Effector memory CD4-positive, alpha-beta T cell (primary cell): Measurements from ENCODE around the gene ARPP19.
"Not testable (repeated sequence)": the region's sequence is repeated elsewhere in the genome, so short reads cannot be mapped to it uniquely, and the experiment has no call there.

Experiments
- DNase-seq, 3 donors: peaks; one replicate each; pipeline ENCODE4 v3.0.0-alpha.2; 2020
- H3K27ac ChIP-seq: 2 replicates; pipeline ENCODE4 v1.7.0; 2013; ENCODE audit warnings: mild to moderate bottlenecking, low read length, moderate library complexity; ENCODE audit not compliant: insufficient read depth, poor library complexity, severe bottlenecking
- H3K27me3 ChIP-seq: replicated peaks from 2 replicates; pipeline ENCODE4 v1.7.0; 2013; ENCODE audit warnings: mild to moderate bottlenecking, low read length; ENCODE audit not compliant: insufficient read depth, control insufficient read depth, poor library complexity, severe bottlenecking
- H3K36me3 ChIP-seq: 2 replicates; pipeline ENCODE4 v1.7.0; 2013; ENCODE audit warnings: mild to moderate bottlenecking, low read length, moderate library complexity; ENCODE audit not compliant: control insufficient read depth, insufficient read depth
- H3K4me1 ChIP-seq: 2 replicates; pipeline ENCODE4 v1.7.0; 2013; ENCODE audit warnings: low read length, mild to moderate bottlenecking; ENCODE audit not compliant: control insufficient read depth, insufficient read depth, poor library complexity, severe bottlenecking
- H3K4me3 ChIP-seq: 2 replicates; pipeline ENCODE4 v1.7.0; 2013; ENCODE audit warnings: low read length, low read depth, mild to moderate bottlenecking; ENCODE audit not compliant: insufficient read depth, poor library complexity, severe bottlenecking
- H3K9me3 ChIP-seq: 2 replicates; pipeline ENCODE4 v1.7.0; 2013; ENCODE audit warnings: mild to moderate bottlenecking, low read length, moderate library complexity; ENCODE audit not compliant: control insufficient read depth

Gene ARPP19

DNA sequence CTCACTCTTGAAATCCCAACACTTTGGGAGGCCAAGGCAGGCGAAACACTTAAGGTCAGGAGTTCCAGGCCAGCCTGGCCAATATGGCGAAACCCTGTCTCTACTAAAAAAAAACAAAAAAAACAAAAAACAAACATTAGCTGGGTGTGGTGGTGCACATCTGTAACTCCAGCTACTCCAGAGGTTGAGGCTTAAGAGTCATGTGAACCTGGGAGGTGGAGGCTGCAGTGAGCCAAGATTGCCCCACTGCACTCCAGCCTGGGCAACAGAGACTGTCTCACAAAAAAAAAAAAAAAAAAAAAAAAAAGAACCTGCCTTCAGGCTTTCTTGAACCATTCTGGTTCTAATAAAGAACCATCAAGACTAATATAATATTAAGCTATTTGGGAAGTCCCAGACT is 16.5 kb downstream of the ARPP19 start:
- no peak for DNase-seq
- Histone ChIP-seq H3K36me3 (peaks cover 36% of the 10 kb centered on the region), H3K4me1 (no peaks in the 10 kb centered on the region), H3K27me3 (no peaks in the 10 kb centered on the region), H3K9me3 (no peaks in the 10 kb centered on the region), H3K4me3 (no peak overlapping the region), H3K27ac (no peak overlapping the region)

DNA sequence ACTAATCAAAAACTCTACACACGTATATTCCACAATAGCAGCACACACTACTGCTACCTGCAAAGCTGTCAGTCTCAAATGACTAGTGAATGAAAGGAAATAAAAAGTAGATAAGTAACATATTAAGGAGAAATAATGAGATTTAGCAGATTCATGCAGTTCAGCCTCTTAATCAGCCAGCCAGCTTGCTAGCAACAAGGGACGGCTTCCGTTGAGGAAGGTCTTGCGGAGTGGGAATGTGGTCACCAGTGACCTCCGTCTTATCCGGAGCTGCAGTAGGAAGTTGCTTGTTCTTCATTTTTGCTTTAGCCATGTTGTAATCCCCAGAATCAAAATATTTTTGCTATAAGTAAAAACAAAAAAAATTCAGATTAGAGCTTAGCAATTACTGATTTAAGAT is 17.1 kb downstream of the ARPP19 start:
- no peaks in the 10 kb centered on the region for H3K27me3 ChIP-seq
- no peak for DNase-seq
- H3K27ac ChIP-seq, result no peak overlapping the region
- H3K4me3 ChIP-seq, result no peak overlapping the region
- peaks cover 36% of the 10 kb centered on the region for H3K36me3 ChIP-seq
- no peaks in the 10 kb centered on the region for H3K9me3 ChIP-seq
- no peaks in the 10 kb centered on the region for H3K4me1 ChIP-seq

DNA sequence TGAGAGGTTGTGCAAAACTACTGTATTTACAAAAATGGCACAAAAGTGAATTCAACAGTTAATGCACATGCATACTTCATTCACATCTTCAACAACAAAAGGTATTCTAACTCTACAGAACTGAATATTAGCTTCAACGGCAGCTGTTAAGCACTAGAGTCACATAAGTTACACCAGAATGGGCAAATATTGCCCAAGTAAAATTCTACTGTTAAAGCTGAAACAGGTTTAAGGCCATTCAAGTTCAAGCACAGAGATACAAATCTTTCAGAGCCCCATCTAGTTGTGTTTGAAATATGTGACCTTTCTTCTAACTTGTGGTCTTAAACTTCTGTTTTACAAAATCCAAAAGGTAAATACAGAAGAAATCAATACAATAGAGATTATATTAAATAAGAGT is 17.6 kb downstream of the ARPP19 start:
- not testable (repeated sequence) for H3K4me1 ChIP-seq, H3K27ac ChIP-seq, H3K9me3 ChIP-seq, DNase-seq, H3K27me3 ChIP-seq, H3K4me3 ChIP-seq
- H3K36me3 ChIP-seq, result peaks cover 37% of the 10 kb centered on the region

GRCh38 chr15:52546031-52546751 is 22.6 kb downstream of the ARPP19 start:
- peaks cover 21% of the 10 kb centered on the region for H3K36me3 ChIP-seq
- no peak for DNase-seq
- H3K4me1 ChIP-seq, result no peaks in the 10 kb centered on the region
- H3K27me3 ChIP-seq, result no peaks in the 10 kb centered on the region
- no peak overlapping the region for H3K4me3 ChIP-seq
- H3K27ac ChIP-seq, result no peak overlapping the region
- no peaks in the 10 kb centered on the region for H3K9me3 ChIP-seq

DNA sequence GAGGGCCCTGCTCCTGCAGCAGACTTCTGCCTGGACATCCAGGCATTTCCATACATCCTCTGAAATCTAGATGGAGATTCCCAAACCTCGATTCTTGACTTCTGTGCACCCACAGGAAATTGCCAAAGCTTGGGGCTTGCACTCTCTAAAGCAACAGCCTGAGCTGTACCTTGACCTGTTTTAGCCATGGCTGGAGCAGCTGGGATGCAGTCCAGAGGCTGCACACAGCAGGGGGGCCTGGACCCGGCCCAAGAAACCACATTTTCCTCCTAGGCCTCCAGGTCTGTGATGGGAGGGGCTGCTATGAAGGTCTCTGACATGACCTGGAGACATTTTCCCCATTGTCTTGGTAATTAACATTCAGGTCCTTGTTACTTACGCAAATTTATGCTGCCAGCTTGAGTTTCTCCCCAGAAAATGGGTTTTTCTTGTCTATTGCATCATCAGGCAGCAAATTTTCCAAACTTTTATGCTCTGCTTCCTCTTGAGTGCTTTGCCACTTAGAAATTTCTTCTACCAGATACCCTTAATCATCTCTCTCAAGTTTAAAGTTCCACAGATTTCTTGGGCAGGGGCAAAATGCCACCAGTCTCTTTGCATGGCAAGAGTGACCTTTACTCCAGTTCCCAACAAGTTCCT is 28.3 kb downstream of the ARPP19 start:
- Histone ChIP-seq H3K36me3 (no peaks in the 10 kb centered on the region), H3K27ac (no peak overlapping the region), H3K4me3 (no peak overlapping the region), H3K27me3 (no peaks in the 10 kb centered on the region), H3K9me3 (no peaks in the 10 kb centered on the region), H3K4me1 (no peaks in the 10 kb centered on the region)
- DNase-seq, result no peak

DNA sequence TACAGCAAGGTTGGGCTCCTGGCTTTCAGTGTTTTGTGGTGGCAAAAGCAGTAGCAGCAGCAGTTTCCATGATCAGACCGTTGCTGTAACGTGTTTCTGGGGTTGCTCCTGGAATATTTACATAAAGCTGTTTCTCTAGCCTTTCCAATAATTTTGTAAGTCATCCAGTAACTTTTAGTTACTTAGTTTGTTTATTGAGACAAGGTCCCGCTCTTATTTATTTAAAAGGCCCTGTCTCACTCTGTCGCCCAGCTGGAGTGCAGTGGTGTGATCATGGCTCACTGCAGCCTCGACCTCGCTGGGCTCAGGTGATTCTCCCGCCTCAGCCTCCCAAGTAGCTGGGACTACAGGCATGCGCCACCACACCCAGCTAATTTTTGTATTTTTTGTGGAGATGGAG is 31.4 kb downstream of the ARPP19 start:
- H3K9me3 ChIP-seq, result no peaks in the 10 kb centered on the region
- H3K4me1 ChIP-seq, result no peaks in the 10 kb centered on the region
- no peak for DNase-seq
- no peaks in the 10 kb centered on the region for H3K36me3 ChIP-seq
- H3K4me3 ChIP-seq, result no peak overlapping the region
- H3K27me3 ChIP-seq, result no peaks in the 10 kb centered on the region
- no peak overlapping the region for H3K27ac ChIP-seq

DNA sequence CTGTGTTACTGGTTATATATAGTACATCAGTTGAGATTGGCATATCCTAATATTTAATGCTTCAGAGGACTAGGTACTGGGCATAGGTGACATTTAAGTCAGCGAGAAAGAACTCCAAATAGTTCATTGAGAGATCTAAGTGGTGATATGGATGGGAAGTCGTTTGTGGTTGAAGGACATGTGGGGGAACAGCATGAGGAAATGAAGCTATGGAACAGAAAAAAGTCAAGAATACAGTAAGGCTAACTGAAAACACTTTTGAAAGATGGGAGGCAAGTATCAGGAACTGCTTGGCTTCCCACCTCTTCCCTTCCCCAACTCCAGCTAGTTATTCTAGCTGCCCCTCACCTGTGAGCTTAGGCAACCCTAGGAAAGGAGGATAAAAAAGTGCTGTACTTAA is 36.4 kb downstream of the ARPP19 start:
- no peak for DNase-seq
- peaks cover 9% of the 10 kb centered on the region for H3K4me1 ChIP-seq
- no peaks in the 10 kb centered on the region for H3K27me3 ChIP-seq
- no peak overlapping the region for H3K4me3 ChIP-seq
- H3K9me3 ChIP-seq, result no peaks in the 10 kb centered on the region
- H3K36me3 ChIP-seq, result no peaks in the 10 kb centered on the region
- H3K27ac ChIP-seq, result no peak overlapping the region

DNA sequence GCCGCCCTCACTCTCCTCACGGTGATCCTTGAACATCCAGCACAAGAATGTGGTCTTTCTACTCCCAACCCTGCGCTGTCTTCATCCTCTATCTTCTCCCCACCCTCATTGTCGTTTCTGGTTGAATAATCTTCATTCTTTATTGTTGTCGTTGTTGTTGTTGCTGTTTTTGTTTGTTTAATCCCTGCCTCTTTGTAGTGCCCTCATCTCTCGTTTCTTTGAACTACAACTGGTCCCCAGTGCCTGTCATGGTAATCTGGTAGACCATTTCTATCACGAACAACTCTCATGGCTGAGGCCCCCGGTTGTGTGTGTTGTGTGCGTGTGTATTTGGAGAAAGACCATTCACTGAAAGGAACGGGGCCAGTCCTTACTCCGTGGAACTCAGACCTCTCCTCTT is 38.9 kb downstream of the ARPP19 start:
- Histone ChIP-seq H3K36me3 (no peaks in the 10 kb centered on the region), H3K4me1 (peaks cover 9% of the 10 kb centered on the region), H3K4me3 (peak overlapping the region; percentile 52), H3K27ac (peak overlapping the region; percentile 70), H3K9me3 (no peaks in the 10 kb centered on the region), H3K27me3 (no peaks in the 10 kb centered on the region)
- DNase-seq, result no peak

DNA sequence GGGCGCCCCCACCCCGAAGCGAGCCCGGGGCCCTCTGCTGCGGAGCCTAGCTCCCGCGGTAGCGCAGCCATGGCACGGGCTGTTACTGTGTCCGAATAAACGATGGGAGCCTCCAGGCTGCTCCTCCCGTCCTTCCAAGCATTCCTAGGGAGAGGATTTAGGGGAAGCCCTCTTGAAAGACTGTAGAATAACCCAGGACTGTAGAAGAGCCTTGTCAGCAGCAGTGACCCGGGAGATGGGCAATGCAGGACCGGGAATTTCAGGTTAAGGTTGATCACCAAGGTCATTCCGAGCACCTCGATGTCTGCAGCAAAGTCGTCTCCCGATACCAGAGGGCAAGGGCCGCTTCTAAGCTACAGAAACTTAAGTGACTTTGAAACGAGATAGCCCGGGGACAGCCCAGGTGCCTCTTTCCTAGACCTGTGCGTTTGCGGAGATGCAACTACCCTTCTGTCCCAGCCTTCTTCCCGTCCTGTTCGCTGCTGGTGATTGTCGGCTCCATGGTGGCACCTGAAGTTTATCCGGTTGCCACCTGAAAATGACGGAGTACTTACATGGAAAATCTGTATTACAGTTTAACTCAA is 39.4 kb downstream of the ARPP19 start:
- Histone ChIP-seq H3K36me3 (no peaks in the 10 kb centered on the region), H3K4me3 (peak overlapping the region; percentile 52), H3K27ac (peak overlapping the region; percentile 70), H3K4me1 (peaks cover 9% of the 10 kb centered on the region), H3K27me3 (no peaks in the 10 kb centered on the region), H3K9me3 (no peaks in the 10 kb centered on the region)
- DNase-seq, result no peak

DNA sequence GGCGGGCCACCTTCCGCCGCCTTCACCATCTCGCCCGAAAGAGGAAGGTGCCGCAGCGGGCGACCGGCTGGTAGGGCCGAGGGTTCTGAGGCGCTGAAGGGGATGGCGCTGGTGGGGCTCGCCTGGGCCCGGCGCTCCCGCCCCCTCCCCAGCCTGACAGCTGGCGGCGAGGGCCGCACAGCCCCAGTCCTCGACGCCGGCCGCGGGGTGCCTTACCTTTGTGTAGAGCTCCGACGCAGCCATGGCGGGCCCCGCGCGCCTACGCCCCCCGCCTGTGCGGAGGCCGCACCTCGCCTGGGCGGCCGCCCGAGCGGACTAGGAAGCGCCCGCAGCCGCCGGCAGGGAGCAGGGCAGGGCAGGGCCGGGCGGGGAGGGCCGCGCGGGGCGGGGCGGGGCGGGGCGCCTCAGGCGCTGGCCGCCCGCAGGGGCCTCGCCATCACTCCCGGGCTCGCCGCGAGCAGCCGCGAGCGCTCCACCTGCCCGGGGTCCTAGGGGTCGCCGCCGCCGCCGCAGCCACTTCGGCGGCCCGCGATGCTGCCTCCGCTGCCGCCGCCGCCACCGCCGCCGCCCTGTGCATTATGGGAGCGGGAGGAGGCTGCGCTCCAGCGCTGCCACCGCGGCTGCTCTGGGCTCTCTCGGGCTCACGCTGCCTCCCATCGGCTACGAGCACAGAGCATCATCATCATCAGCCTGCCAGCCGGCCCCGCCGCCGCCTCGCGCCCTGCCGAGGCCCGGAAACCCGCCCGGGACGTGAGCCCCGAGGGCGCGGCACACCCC is 40.1 kb downstream of the ARPP19 start, which contains the start of gene MYO5A:
TSS of gene MYO5A (minus strand) at position 317 of the 777 bp plus-strand sequence. CDS start at position 243, 74 bp downstream.
- Histone ChIP-seq H3K4me1 (peaks cover 9% of the 10 kb centered on the region), H3K27ac (peak within 1 kb of the TSS; percentile 72), H3K36me3 (no peaks in the 10 kb centered on the region), H3K9me3 (no peaks in the 10 kb centered on the region), H3K27me3 (no peaks in the 10 kb centered on the region), H3K4me3 (peak within 1 kb of the TSS; percentile 76)
- peak; percentile 69 to 74 (median 70) for DNase-seq
